Effector memory CD4-positive, alpha-beta T cell (primary cell): ENCODE results near the gene AKT2.

Experiments
- DNase-seq, 3 donors: peaks; one replicate each; pipeline ENCODE4 v3.0.0-alpha.2; 2020
- H3K27ac ChIP-seq: 2 replicates; pipeline ENCODE4 v1.7.0; 2013; ENCODE audit warnings: mild to moderate bottlenecking, low read length, moderate library complexity; ENCODE audit not compliant: insufficient read depth, poor library complexity, severe bottlenecking
- H3K27me3 ChIP-seq: replicated peaks from 2 replicates; pipeline ENCODE4 v1.7.0; 2013; ENCODE audit warnings: mild to moderate bottlenecking, low read length; ENCODE audit not compliant: insufficient read depth, control insufficient read depth, poor library complexity, severe bottlenecking
- H3K36me3 ChIP-seq: 2 replicates; pipeline ENCODE4 v1.7.0; 2013; ENCODE audit warnings: mild to moderate bottlenecking, low read length, moderate library complexity; ENCODE audit not compliant: control insufficient read depth, insufficient read depth
- H3K4me1 ChIP-seq: 2 replicates; pipeline ENCODE4 v1.7.0; 2013; ENCODE audit warnings: low read length, mild to moderate bottlenecking; ENCODE audit not compliant: control insufficient read depth, insufficient read depth, poor library complexity, severe bottlenecking
- H3K4me3 ChIP-seq: 2 replicates; pipeline ENCODE4 v1.7.0; 2013; ENCODE audit warnings: low read length, low read depth, mild to moderate bottlenecking; ENCODE audit not compliant: insufficient read depth, poor library complexity, severe bottlenecking
- H3K9me3 ChIP-seq: 2 replicates; pipeline ENCODE4 v1.7.0; 2013; ENCODE audit warnings: mild to moderate bottlenecking, low read length, moderate library complexity; ENCODE audit not compliant: control insufficient read depth

AKT2 gene

DNA sequence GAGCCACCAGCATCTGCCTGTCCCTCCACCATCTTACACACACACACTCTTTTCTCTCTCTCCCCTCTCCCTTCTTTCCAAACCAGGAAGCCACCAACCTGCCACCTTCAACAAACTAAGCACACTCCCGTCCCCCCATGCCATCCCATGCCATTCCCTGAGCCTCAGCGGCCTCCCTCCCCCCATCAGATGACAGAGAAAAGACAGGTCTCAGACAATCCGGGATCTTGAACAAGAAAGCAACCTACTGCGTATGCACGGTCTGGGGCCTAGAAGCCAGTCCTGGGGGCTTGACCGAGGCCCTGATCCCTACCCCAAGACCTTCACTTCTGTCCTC, 19.4 kb downstream of the AKT2 start:
- no peak overlapping the region for H3K27ac ChIP-seq
- H3K4me1 ChIP-seq, result no peaks in the 10 kb centered on the region
- H3K36me3 ChIP-seq, result peaks cover 30% of the 10 kb centered on the region
- no peak overlapping the region for H3K4me3 ChIP-seq
- H3K27me3 ChIP-seq, result no peaks in the 10 kb centered on the region
- no peaks in the 10 kb centered on the region for H3K9me3 ChIP-seq
- DNase-seq, result no peak

DNA sequence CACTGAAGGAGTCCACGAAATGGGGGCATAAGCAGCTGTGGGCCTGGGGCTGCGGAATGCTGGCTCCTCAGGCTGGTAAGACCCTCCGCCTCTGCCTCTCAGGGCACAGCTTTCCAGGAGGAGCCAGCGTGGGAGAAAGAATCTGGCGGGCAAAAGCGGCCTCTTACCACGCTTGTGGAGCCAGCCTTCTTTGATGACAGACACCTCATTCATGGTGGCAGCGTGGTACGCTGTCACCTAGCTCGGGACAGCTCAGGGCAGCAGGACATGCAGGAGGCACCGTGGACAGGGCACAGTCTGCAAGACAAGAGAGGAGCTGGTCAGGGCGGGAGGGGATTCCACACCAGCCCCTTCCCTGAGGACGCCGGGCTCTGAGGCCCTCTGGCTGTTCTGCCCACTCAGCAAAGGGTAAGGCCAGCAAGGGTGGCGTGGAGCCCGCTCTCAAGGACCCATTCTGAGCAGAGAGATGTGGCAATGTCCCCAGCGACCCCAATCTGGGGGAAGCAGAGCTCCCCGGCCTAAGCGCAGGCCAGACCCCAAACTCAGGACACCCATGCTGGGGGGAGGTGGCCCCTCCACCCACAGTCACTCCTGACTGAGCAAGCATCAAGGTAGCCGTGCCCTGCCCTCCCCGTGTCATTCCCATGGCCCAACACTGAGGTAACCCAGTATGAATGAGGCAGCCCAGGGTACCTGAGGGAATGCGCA, 19.9 kb downstream of the AKT2 start:
- H3K4me1 ChIP-seq, result no peaks in the 10 kb centered on the region
- H3K4me3 ChIP-seq, result no peak overlapping the region
- DNase-seq, result no peak
- no peaks in the 10 kb centered on the region for H3K27me3 ChIP-seq
- no peaks in the 10 kb centered on the region for H3K9me3 ChIP-seq
- no peak overlapping the region for H3K27ac ChIP-seq
- peaks cover 27% of the 10 kb centered on the region for H3K36me3 ChIP-seq

DNA sequence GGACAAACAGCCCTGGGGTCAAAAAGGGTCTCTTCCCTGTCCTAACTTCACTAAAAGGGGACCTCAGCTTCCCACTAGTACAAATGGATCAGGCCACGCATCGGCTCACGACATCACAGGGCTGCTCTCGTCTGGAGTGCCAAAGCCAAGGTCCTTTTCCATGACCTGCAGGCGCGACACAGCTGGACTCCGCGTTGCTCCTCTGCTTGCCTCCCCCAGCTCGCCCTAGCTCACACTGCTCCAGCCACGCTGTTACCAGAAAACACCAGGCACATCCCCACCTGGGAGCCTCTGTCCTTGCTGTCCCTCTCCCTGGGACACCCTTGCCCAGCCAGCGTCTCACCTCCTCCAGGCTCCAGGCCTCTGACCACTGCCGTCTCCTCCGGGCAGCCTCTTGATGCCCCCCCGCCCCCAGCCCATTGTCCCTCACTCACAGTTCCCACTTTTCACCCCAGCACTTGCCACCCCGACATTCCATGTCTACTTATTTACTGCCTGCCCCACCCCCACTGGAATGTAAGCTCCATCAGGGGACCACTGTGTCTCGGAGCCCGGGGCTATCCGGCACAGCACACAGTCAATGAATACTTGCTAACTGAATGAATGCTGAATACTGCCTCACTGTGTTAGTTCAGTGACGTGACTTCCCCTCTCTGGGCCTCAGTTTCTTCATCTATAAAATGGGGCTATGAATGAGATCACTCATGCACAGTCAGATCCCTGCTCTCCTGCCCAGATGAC, 20.7 kb downstream of the AKT2 start:
- Histone ChIP-seq H3K36me3 (peaks cover 27% of the 10 kb centered on the region), H3K27me3 (no peaks in the 10 kb centered on the region), H3K9me3 (no peaks in the 10 kb centered on the region), H3K27ac (no peak overlapping the region), H3K4me1 (no peaks in the 10 kb centered on the region), H3K4me3 (no peak overlapping the region)
- DNase-seq, result no peak

DNA sequence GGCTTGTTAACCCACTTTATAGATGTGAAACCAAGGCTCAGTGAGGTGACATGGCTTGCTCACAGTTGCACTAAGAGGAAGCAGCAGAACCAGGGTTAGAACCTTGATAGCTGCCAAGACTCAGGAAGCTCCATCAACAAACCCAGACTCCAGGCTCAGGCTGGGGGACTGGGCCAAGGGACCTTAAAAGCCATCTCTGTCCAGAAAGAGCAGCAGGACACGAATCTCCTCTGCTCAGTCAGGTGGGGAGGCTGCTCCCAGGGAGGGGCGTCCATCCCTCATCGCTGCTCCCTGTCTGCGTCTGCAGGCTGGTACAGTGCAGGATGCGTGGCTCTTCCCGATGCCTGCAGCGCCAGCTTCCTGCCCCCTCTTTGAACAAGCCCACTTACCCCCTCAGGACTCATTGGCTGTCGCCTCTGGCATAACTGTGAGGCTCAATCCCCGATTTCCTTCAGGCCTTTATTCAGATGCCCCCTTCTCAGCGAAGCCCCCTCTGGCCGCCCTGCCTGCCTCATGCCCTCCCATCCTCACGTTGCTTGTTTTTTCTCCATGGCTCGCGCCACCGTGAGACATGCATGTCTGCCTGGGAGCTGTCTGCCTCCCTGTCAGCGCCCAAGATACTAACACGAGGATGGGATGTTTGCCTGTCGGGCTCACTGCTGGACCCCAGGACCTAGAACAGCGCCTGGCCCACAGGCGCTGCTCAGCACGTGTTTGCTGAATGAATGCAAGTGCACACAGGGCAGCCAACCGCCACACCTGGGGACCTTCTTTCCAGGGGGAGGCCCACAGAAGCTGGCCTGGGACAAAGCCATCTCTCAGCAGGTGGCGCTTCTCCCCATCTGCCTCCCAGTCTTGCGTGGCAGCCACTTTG, 21.5 kb downstream of the AKT2 start:
- Histone ChIP-seq H3K27ac (no peak overlapping the region), H3K4me3 (no peak overlapping the region)
- DNase-seq, result no peak

DNA sequence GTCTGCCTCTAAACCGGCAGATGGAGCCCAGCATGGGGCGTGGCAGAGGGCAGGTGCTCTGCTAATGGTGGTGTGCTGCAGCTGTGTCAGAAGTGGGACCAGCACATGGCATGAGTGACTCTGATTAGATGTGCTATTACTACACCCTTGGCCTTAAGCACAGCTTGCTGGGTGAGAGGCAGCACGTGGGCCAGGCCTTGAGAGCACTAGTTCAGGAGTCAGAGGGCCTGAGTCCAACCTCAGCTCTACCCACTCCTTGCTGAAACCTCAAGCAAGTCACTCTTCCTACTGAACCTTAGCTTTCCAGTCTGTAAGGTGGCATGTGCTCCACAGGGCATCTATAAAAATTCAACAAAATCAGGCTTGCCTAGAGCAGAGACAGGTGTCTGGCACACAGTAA, 22.7 kb downstream of the AKT2 start:
- no peak for DNase-seq
- Histone ChIP-seq H3K27me3 (no peaks in the 10 kb centered on the region), H3K9me3 (no peaks in the 10 kb centered on the region), H3K36me3 (peaks cover 27% of the 10 kb centered on the region), H3K4me1 (no peaks in the 10 kb centered on the region), H3K27ac (no peak overlapping the region), H3K4me3 (no peak overlapping the region)

More for the DNA sequence above, 21.5 kb downstream of the AKT2 start:
- Histone ChIP-seq H3K27me3 (no peaks in the 10 kb centered on the region), H3K9me3 (no peaks in the 10 kb centered on the region), H3K36me3 (peaks cover 27% of the 10 kb centered on the region), H3K4me1 (no peaks in the 10 kb centered on the region)

DNA sequence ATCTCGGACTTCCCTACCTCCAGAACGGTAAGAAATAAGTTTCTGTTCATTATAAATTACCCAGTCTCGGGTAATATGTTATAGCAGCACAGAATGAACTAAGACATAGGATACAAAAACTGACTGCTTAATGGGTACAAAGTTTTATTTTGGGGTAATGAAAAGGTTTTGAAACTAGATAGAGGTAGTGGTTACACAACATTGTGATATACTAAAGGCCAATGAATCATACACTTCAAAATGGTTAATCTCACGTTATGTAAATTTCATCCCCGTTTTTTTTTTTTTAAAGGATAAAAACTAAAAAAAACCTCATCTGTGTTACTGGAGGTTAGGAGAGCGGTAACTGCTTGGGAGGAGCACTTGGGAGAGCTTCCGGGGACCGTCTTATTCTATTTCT, 23.5 kb downstream of the AKT2 start:
- H3K36me3 ChIP-seq, result peaks cover 31% of the 10 kb centered on the region
- H3K27ac ChIP-seq, result no peak overlapping the region
- H3K4me3 ChIP-seq, result no peak overlapping the region
- no peak for DNase-seq
- H3K9me3 ChIP-seq, result no peaks in the 10 kb centered on the region
- H3K27me3 ChIP-seq, result no peaks in the 10 kb centered on the region
- no peaks in the 10 kb centered on the region for H3K4me1 ChIP-seq

DNA sequence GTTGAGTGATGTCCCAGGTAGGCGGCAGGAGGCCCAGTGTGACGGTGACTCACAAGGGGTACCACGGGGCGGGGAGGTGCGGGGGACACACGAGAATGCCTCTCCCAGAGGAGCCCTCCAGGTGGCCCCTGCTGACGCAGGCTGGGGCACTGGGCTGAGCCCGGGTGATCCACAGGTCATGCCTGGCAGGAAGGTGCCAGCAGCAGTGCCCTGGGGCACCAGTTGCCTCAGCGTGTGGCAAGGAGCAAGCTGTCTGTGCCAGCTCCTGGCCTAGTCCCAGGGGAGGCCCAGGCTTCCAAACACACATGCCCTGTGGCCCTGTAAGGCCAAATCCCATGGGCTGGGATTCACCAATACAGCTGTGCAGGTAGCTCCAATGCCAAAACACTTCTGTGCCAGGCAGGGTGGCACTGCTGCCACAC, 28.0 kb downstream of the AKT2 start:
- no peak overlapping the region for H3K4me3 ChIP-seq
- no peak overlapping the region for H3K27ac ChIP-seq
- H3K27me3 ChIP-seq, result no peaks in the 10 kb centered on the region
- no peaks in the 10 kb centered on the region for H3K9me3 ChIP-seq
- H3K4me1 ChIP-seq, result no peaks in the 10 kb centered on the region
- no peak for DNase-seq
- peaks cover 41% of the 10 kb centered on the region for H3K36me3 ChIP-seq

DNA sequence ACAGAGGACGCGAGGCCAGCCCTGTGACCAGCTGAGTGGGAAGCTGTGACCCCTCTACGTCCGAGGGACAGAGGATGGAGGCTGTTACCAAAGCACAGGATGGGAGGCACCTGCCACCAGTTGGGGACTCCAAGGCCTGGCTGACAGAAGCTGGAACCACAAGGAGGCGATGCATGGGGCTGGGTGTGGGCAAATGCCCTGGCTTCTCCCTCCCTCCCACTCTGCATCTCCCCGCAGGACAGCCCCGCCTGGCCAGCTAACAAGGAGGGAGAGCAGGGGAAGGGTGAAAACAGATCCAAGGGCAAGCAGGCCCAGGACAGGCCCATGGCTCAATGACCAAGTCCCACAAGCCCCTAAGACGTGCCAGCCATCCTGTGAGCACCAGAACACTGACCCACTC, 28.6 kb downstream of the AKT2 start:
- H3K36me3 ChIP-seq, result peaks cover 41% of the 10 kb centered on the region
- H3K27me3 ChIP-seq, result no peaks in the 10 kb centered on the region
- no peaks in the 10 kb centered on the region for H3K4me1 ChIP-seq

DNA sequence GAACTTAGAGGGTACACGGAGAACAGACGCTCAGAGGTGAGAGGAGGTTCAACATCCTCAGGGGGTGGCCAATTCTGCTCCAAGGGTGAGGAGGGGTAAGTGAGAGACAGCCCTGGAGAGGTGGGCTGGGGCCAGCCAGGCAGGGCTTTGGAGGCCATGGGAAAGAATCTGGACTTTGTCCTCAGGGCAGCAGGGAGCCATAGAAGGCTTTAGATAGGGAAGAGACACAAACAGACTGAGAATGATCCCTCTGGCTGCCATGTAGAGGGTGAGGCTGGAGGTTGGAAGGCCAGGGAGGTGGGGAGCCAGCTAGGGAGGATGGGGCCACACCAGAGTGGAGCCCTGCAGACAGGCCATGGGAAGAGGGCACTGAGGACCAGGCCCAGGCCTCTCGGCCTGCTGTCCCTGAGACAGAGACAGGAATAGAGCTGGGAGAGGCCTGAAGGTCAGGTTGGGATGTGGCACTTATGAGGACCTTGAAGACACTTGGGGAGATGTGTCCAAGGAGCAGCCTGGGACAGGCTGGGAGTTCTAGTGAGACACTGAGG, 29.5 kb downstream of the AKT2 start:
- no peak overlapping the region for H3K27ac ChIP-seq
- DNase-seq, result no peak
- H3K27me3 ChIP-seq, result no peaks in the 10 kb centered on the region
- H3K4me1 ChIP-seq, result no peaks in the 10 kb centered on the region
- H3K36me3 ChIP-seq, result peaks cover 41% of the 10 kb centered on the region
- no peak overlapping the region for H3K4me3 ChIP-seq
- H3K9me3 ChIP-seq, result no peaks in the 10 kb centered on the region

More for the DNA sequence above, 28.6 kb downstream of the AKT2 start:
- Histone ChIP-seq H3K4me3 (no peak overlapping the region), H3K27ac (no peak overlapping the region), H3K9me3 (no peaks in the 10 kb centered on the region)
- no peak for DNase-seq
